NCI-H1436 (cell line): ENCODE data around the gene POLR2J3.
"Not testable (repeated sequence)": the region's sequence is repeated elsewhere in the genome, so short reads cannot be mapped to it uniquely, and the experiment has no call there.

Source experiments
- DNase-seq: peaks from one replicate; lab custom pipeline; 2025; lab: John Stamatoyannopoulos, UW

The POLR2J3 gene

DNA sequence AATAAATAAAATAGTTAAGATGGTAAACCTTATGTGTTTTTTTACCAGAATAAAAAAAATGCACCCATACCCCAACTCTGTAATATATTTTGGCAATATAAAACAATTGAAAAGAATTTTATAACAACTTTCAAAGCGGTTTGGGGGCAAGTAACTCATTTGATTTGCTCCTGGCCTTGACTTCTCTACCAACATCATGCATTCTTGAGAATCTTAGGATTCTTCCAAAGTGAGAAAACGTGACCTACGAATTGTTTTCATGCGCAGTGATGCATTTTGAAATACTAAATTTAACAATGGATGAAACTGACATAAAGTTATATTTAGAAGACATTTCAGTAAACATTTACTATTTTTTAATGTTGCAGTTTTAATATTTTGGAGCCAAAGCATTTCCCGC is 51.6 kb downstream of the POLR2J3 start:
- DNase-seq = not testable (repeated sequence)

GRCh38 chr7:102517550-102518147 is 54.7 kb downstream of the POLR2J3 start, which contains the start of gene RASA4B:
Gene RASA4B, minus strand, starts transcription at chr7:102517777. Its CDS starts 67 bp downstream, at chr7:102517710.
- not testable (repeated sequence) for DNase-seq
